Measurements from ENCODE around the gene KRT14.

DNA sequence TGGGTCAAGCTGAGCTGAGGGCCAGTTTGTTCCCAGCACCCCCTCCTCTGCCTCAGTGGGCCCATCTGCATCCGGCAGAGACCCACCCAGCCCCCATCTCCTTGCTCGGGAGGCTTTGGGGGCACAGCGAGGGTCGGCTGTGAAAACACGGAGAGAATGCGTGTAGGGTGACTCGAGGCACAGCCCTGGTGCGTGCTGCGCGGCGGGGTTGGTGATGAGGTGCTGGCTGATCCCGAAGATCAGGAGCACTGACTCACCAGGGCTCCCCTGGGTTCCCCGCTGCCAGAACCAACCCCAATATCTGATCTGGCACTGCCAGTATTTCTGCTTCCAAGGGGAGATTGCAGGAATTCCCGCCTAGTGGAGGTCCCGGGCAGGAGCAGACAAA lies 45.2 kb upstream of the KRT14 start:
- no peak for TF ChIP-seq EP300 (IDR thresholded peaks at IDR 0.05)
- TF ChIP-seq, protein P1, sequence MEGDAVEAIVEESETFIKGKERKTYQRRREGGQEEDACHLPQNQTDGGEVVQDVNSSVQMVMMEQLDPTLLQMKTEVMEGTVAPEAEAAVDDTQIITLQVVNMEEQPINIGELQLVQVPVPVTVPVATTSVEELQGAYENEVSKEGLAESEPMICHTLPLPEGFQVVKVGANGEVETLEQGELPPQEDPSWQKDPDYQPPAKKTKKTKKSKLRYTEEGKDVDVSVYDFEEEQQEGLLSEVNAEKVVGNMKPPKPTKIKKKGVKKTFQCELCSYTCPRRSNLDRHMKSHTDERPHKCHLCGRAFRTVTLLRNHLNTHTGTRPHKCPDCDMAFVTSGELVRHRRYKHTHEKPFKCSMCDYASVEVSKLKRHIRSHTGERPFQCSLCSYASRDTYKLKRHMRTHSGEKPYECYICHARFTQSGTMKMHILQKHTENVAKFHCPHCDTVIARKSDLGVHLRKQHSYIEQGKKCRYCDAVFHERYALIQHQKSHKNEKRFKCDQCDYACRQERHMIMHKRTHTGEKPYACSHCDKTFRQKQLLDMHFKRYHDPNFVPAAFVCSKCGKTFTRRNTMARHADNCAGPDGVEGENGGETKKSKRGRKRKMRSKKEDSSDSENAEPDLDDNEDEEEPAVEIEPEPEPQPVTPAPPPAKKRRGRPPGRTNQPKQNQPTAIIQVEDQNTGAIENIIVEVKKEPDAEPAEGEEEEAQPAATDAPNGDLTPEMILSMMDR (IDR thresholded peaks at IDR 0.05), result no peak

All from ovary (tissue), 3 donors.